GM19043 (cell line): ENCODE results near the gene CA7.
"Not testable (repeated sequence)": the region's sequence is repeated elsewhere in the genome, so short reads cannot be mapped to it uniquely, and the experiment has no call there.

ENCODE experiments used
- ATAC-seq: cut with Tn5 transposase; IDR thresholded peaks from one replicate; pipeline ENCODE4 v1.9.1; 2021; ENCODE audit warnings: low read depth; ENCODE audit not compliant: unreplicated experiment

CA7 gene

DNA sequence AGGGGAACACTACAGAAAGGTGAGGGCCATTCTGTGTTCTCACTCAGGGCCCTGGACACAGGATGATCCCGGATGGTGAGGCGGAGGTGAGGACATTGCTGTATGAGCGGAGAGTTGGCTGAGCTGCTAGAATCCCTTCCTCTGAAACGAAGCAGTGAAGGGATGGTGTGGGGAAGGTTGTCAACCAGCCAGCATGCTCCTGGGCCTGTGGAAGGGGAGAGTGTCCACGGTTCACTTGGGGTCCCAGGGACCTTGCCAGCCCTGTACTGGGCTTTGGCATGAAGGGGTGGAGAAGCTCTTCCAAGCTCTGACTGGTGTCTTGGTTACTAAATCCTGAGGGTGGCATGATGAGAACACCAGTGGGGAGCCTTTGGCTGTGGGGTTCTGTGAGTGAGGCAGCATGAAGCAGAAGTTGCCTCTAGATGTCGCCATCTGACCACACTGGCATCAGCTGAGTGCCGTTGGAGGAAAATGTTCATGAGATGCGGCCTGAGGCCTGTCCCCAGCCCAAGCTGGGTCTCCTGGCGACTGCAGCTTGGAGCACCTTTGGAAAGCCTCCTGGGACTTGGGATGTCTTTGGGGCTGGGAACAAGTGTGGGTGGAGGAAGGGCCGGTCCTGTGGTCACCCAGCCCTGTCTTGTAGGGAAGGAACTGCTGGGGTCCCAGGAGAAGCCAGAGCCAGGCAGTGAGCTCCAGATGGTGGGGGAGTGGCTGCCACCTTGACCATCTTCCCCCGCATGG is 50.9 kb downstream of the CA7 start:
- no peak for ATAC-seq

GRCh38 chr16:66895689-66895979 is 51.4 kb downstream of the CA7 start:
- ATAC-seq, result no peak

GRCh38 chr16:66895999-66896398 is 51.8 kb downstream of the CA7 start:
- ATAC-seq, result no peak

DNA sequence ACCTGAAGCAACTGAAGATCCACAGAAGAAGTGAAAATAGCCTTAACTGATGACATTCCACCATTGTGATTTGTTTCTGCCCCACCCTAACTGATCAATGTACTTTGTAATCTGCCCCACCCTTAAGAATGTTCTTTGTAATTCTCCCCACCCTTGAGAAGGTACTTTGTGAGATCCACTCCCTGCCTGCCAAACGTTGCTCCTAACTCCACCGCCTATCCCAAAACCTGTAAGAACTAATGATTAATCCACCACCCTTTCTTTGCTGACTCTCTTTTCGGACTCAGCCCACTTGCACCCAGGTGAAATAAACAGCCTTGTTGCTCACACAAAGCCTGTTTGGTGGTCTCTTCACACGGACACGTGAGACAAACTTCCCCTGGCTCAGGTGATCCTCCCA is 52.5 kb downstream of the CA7 start:
- ATAC-seq, result not testable (repeated sequence)

DNA sequence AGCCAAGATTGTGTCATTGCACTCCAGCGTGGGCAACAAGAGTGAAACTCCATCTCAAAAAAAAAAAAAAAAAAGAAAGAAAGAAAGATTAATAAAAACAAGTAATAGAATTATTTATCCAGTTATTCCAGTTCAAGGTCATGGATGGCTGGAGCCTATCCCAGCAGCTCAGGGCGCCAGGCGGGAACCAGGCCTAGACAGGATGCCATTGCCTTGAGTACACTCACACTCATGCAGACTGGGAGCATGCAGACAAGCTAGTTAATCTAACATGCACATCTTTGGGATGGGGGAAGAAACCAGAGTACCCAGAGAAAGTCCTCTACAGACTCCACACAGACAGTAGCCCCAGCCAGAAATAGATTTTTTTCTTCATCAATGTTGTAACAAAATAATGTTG is 54.0 kb downstream of the CA7 start:
- no peak for ATAC-seq

DNA sequence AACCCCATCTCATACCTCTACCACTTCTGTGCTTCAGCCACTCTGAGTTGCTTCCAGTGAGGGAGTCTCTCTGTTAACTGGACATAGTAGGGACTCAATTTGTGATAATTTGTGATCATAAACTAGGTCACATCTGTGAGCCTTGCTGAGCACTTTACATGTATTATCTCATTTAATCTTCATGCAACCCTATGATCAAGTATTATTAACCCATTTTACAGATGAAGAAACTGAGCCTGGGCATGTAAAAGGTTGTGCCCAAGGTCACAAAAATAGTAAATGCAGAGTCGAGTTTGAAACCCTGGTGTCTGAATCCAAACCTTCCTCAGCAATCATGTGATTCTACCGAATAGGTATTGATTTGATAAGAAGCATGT is 54.7 kb downstream of the CA7 start:
- no peak for ATAC-seq

DNA sequence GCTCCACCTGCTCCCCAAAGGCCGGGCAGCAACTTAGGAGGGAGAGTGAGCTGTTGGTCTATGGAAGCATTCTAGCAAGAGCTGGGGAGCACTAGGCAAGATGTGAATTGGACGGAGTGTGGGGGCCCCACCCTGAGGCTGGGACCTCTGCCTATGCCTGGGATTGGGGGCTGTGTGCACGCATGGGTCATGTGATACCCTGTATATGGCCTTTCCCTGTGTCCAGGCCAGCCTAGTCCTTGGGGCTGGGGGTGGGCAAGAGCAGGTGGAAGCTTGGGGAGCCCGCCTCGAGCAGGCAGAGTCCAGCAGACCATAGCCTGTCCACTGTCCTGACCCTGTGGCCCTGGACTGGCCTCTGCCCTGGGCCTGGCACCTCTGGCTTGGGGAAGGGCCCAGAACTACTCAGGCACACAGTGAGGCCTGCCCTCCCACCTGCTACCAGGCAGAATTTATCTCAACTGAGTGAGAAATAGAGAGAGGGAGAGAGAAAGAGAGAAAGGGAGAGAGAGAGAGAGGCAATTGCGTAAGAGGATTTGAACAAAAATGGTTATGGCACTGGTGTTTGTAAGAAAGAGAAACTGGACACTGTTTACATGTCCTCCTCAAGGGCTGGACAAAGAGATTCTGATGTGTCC is 55.2 kb downstream of the CA7 start:
- ATAC-seq, result no peak

- no peak for ATAC-seq
Measured at GRCh38 chr16:66899945-66900710, 55.9 kb downstream of the CA7 start.

DNA sequence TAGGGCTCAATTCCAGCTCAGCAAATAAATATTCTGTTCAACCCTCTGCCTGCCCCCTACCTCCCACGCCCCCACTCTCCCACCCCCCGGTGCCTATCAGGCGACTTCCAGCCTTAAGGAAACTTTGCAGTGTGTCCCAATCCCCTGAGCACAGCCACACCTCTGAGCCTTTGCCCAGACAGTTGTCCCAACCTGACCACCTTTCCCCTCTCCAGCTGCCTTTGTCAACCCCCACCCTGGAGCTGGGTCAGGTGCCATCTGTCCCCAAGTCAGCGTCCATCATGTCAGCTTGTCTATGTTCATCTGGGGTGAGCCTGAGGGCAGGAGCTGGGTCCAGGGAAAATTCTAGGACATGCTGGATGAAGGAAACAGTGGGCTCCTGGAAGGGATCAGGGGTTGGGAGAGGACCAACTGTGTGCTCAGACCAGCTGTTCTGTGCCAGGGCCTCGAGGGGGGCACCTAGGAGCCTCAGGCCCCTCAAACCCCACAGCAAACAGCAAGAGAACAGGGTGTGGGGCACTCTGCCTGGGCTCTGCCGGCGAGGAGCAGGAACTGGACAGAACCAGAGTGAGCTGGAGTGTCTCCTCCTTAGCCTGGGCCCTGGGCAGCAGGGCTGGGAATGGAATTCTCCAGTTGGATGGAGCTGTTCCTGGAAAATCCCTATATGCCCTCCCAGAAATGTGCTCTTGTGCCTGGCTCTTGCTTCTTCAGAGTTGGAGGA is 56.7 kb downstream of the CA7 start:
- no peak for ATAC-seq

DNA sequence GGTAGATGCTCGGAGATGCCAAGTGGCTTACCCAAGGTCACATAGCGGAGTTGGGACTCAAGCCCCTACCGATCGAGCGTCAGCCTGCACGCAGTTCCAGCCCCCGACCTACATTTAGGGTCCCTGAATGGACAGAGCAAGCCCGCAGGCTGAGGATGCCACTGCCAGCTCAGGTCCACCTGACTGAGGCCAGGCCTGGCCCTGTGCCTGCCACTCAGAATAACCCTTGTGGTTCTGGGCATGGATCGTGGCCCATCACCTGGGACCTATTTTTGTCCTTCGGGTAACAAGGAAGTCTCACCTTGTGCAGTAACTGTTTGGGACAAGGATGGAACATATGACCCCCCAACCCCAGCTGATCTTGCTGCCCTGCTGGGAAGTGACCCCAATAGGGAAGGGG is 57.4 kb downstream of the CA7 start:
- ATAC-seq, result no peak

DNA sequence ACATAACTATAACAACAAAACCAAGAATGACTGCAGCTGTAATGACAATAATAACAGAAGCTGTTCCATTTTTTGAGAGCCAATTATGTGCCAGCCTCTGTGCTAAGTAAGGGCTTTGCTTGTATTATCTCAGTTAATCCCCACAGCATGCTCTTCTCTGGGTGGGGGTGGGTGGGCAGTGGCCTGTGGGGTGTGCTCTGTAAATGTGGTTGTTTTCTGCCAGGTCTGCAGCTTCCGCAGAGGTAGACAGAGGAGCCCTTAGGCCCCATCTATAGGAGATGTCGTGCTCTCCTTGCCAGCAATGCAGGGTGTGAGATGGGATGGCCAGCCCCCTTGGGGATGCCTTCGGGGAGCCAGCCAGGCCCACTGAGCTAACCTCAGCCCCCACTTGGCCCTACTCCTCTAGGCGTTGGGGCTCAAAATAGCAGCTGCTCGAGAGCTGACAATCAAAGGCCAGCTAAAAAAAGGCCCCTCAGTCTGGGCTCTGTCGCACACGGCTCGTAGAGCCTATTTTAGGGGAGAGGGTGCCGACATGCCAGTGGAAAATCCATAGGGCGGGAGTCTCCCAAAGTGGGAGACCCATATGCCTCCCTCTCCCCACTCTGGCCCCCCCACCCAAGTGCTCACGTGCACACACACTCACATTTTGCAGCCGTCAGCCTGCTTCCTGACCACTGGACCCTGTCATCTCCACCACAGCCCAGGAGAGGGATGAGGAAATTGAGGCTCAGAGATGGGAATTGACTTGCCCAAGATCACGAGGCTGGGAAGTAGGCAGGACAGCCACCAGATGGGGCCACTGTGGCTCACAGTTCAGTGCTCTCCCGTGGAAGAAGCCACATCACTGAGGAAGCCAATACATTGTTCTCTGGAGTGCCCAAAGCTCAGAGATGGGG is 58.7 kb downstream of the CA7 start:
- ATAC-seq, result no peak
